Effector CD4-positive, alpha-beta T cell (primary cell): Measurements from ENCODE around the gene TCTN3.
"Not testable (repeated sequence)": the region's sequence is repeated elsewhere in the genome, so short reads cannot be mapped to it uniquely, and the experiment has no call there.

ENCODE experiments used
- DNase-seq: peaks from one replicate; pipeline ENCODE4 v3.0.0-alpha.2; 2020
- total RNA-seq: gene quantifications from one replicate; lab custom pipeline; 2026; lab: John Stamatoyannopoulos, UW

TCTN3 gene
- 25.0 reads per million, percentile 52 among the genes with 10 or more reads in this experiment for total RNA-seq

DNA sequence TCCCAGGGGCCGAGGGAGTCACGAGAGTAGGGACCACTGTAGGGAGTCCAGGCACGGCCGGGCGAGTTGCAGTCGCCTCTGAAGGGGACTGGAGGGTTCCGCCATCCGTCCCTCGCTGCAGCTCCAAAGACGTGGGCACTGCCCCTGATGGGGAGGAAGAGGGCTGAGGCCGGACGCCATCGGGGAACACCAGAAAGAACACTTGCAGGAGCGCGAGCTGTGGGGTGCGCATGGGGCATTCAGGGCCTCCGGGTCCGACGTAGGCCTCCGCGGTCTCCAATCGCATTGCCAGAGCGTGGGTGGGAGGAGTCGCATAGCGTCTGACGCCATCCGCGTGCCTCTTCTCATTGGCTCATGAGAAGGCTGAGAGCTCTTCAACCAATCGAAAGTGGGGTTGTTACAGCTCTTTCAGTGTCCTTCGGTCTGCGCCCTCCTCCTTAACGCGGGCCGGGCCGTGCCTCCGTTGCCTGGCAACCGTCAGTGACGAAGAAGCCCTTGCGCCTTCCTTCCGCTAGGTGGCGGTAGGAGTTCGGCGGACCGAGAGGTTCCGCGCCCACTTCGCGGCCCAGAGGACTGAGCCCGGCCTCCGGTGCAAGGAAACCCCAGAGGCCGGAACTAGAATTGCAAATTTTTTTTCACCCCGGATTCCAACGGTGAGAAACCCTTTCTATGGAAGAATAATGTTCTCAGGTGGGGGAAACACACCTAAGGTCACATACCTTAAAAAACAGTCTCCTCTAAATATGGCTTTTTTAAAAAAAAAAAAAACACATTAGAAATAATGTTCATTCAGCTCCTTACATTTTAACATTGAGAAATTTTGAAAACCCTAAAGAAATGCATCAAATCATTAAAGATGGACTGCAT is at the start of gene TCTN3:
Gene TCTN3 (minus strand): TSS at position 260 of the 867 bp plus-strand sequence. CDS start 28 bp downstream, at position 232.
- peak; percentile 94 for DNase-seq

DNA sequence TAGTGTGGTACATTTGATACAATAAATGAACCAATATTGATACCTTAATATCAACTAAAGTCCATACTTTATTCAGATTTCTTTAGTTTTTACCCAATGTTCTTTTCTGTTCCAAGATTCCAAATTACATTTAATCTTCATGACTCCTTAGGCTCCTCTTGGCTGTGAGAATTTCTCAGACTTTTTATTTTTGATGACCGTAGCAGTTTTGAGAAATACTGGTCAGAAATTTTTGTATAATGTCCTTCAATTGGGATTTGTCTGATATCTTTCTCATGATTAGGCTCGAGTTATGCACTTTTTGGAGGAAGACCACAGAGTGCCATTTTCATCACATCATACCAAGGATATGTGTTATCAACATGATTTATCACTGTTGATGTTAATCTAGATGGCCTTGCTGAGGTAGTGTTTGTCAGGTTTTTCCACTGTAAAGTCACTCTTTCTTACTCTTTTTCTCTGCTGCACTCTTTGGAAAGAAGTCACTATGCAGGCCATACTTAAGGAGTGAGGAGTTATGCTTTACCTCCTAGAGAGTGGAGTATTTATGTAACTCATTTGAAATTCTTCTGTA is 49.3 kb upstream of the TCTN3 start:
- DNase-seq, result no peak

GRCh38 chr10:95742485-95742884 is 48.8 kb upstream of the TCTN3 start:
- no peak for DNase-seq

- DNase-seq, result no peak
Observed at GRCh38 chr10:95741807-95742467, 48.2 kb upstream of the TCTN3 start.

DNA sequence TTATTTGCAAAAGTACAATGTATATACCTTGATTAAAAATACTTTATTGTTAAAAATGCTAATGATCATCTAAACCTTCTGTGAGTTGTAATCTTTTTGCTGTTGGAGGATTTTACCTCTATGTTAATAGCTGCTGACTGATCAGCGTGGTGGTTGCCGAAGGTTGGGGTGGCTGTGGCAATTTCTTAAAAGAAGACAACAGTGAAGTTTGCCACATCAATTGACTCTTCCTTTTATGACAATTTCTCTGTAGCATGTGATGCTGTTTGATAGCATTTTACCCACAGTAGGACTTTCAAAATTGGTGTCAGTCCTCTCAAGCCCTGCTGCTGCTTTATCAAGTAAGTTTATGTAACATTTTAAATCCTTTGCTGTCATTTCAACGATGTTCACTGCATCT is 45.3 kb upstream of the TCTN3 start:
- no peak for DNase-seq

- not testable (repeated sequence) for DNase-seq
Observed at GRCh38 chr10:95732907-95733306, 39.2 kb upstream of the TCTN3 start.

GRCh38 chr10:95730233-95730632 is 36.5 kb upstream of the TCTN3 start:
- no peak for DNase-seq

DNA sequence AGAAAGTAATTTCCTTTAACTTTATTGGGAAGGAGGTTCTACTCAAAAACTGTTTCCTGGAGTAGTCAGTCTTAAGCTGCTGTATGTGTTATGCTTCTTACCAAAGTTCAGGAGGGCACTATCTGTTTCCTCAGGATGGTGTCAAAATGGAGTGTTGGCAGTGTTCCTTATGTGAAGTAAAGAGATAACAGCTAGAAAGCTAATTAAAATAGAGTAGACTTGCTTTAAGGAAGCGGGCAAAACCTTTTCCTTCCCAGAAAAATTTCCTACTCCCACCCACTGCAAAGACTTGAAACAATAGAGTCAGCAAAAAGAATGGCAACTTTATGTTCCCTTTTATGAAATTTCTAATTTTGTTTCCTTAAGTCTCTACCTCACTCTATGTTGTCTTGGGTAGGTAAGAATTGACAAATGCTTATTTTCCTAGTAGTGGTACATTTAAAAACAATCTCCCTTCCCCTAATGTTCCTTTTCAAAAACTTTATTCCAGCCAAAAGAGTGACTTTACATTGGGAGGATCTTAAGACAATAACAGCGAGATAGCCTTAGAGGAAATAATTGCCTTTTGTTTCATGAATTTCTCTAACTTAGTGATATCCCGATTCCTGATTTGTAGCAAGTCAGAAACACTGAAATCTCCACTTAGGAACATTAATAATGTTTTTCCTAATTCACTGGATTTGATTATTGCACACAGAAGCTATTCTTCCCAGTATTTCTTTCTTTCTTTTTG is 35.8 kb upstream of the TCTN3 start:
- DNase-seq, result no peak

- no peak for DNase-seq
Observed at GRCh38 chr10:95728526-95728925, 34.8 kb upstream of the TCTN3 start.

GRCh38 chr10:95722496-95722895 is 28.8 kb upstream of the TCTN3 start:
- not testable (repeated sequence) for DNase-seq

GRCh38 chr10:95720745-95721144 is 27.0 kb upstream of the TCTN3 start:
- not testable (repeated sequence) for DNase-seq

- no peak for DNase-seq
Observed at GRCh38 chr10:95716866-95717265, 23.1 kb upstream of the TCTN3 start.

DNA sequence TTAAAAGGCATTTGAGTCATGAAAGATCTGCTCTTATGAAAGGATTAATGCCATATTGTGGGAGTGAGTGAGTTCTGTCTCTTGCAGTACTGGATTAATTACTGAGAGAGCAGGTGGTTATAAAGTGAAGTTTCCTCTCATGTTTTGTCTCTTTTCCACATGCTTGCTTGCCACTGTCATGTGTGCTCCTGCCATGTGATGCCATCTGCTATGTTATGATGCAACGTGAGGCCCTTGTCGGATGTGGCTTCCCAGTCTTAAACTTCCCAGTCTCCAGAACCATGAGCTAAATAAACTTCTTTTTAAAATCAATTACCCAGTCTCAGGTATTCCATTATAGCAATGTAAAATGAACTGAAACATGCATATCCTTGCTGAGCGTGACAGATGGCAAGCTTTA is 22.7 kb upstream of the TCTN3 start:
- DNase-seq, result no peak

DNA sequence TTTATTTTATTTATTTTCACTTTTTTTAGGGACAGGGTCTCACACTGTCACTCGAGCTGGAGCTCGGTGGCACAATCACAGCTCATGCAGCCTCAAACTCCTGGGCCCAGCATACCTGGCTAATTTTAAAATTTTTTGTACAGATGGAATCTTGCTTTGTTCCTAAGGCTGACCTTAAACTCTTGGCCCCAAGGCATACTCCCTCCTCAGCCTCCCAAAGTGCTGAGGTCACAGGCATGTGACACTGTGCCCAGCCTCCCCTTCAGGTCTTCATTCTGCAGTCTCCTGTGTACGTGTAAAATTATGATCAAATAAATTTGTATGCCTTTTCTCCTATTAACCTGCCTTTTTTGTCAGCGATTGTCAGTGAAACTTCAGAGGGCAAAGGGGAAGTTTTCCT is 17.8 kb upstream of the TCTN3 start:
- no peak for DNase-seq

- no peak for DNase-seq
Observed at GRCh38 chr10:95706990-95707389, 13.3 kb upstream of the TCTN3 start.

DNA sequence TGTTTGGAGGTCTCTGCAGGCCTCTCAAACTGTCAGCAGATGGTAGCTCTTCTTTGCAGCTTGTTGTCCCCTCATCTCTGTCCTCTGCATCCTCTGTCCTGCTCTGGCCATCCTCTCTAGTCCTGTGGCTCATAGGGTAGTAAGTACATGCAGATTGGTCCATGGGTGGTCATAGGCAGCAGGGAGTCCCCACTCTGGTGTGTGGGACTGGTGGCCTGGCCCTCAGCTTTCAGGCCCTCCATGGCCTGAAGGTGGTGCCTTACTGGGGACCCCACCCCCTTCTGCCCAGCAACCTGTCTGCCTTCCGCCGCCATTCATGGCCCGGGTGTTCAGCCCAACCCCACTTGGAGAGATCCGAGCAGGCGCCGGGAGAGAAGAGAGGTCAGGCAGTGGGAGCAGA is 12.8 kb upstream of the TCTN3 start:
- DNase-seq, result no peak

GRCh38 chr10:95698415-95698814 is 4.7 kb upstream of the TCTN3 start:
- no peak for DNase-seq

DNA sequence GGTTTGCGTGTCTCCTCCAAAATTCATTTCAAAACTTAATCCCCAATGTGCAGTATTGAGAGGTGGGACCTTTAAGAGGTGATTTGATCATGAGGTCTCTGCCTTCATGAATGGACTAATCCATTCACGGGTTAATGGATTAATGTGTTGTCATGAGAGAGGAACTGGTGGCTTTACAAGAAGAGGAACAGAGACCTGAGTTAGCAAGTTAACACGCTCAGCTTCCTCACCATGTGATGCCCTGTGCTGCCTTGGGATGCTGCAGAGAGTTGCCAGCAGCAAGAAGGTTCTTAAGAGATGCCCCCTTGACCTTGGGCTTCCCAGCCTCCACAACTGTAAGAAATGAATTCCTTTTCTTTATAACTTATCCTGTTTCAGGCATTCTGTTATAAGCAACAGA is 3.7 kb upstream of the TCTN3 start:
- DNase-seq, result no peak

- no peak for DNase-seq
Observed at GRCh38 chr10:95694665-95695064, 938 bp upstream of the TCTN3 start.

DNA sequence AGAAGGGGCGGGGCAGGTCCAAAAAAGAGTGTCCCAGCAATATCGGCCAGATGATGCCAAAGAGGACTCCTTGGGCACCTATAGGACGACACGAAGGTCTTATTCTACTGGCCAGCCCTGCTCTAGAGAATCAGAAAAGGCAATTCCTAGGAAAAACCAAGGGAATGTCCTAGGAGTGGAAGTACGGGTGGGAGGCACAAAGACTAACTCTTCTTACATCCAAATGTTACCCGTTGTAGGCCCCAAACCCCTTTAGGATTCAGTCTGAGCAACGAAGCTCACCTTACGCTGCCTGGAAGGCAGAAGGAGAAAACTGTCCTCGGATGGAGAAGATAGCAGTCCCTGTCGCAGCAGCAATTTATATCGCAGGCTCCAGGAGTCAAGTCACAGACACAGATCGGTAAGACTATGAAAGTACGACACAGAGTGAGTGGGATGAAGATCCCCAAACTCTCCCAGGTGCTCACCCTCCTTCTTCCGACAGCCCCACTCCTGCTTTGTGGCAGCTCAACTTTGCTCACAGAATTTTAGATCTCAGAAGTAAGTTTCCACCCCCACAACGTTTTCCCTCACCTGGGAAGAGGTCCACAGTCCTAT is 558 bp downstream of the TCTN3 start:
- no peak for DNase-seq

DNA sequence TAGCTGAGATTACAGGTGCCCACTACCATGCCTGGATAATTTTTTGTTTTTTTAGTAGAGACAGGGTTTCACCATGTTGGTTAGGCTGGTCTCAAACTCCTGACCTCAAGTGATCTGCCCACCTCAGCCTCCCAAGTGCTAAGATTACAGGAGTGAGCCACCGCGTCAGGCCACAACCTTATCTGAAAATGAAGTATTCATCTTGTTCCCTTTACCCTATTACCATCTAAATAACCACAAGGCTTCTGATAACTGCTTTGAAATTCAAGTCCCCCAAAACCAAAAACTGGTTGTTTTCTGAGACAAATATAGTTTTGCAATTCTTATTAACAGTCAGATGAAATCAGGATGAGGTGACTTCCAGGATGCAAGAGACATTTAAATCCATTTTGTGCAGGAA is 2.4 kb downstream of the TCTN3 start:
- DNase-seq, result no peak

GRCh38 chr10:95688648-95689047 is 5.1 kb downstream of the TCTN3 start:
- no peak for DNase-seq

DNA sequence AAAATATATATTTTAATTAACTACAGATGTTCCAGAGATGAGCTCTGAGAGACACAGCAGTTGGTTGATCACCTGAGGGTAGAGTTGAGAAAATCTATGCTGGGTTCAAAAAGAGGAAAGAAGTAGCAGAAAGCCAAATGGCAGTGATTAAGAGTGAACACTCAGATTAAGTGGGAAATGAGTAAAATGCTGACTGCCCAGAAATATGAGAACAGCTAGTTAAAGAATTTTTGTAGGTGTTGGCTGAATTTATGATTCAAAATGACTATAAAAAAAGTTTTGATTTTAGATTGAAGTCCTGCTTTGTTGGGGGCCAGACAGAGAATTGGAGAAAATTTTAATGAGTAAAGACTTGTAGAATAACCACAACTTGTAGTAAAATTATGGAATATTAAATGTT is 9.8 kb downstream of the TCTN3 start:
- DNase-seq, result no peak
